GM19351 (cell line): ENCODE measurements around the gene ELFN2.
"Not testable (repeated sequence)": the region's sequence is repeated elsewhere in the genome, so short reads cannot be mapped to it uniquely, and the experiment has no call there.

ENCODE experiments used
- ATAC-seq: cut with Tn5 transposase; IDR thresholded peaks from one replicate; pipeline ENCODE4 v1.9.1; 2021; ENCODE audit warnings: mild to moderate bottlenecking, moderate library complexity; ENCODE audit not compliant: unreplicated experiment

ELFN2 gene

GRCh38 chr22:37412495-37413250 lies 14.6 kb downstream of the ELFN2 start:
- ATAC-seq, result no peak

GRCh38 chr22:37411655-37412054 lies 15.6 kb downstream of the ELFN2 start:
- no peak for ATAC-seq

GRCh38 chr22:37410174-37411055 lies 16.9 kb downstream of the ELFN2 start:
- no peak for ATAC-seq

- ATAC-seq, result no peak
These were observed 17.7 kb downstream of the ELFN2 start for GRCh38 chr22:37409459-37410050.

GRCh38 chr22:37409031-37409430 lies 18.2 kb downstream of the ELFN2 start:
- ATAC-seq, result no peak

- no peak for ATAC-seq
These were observed 19.4 kb downstream of the ELFN2 start for GRCh38 chr22:37407856-37408255.

GRCh38 chr22:37406441-37407235 lies 20.6 kb downstream of the ELFN2 start:
- ATAC-seq, result no peak

GRCh38 chr22:37404091-37404490 lies 23.2 kb downstream of the ELFN2 start:
- no peak for ATAC-seq

GRCh38 chr22:37403267-37403960 lies 23.9 kb downstream of the ELFN2 start:
- no peak for ATAC-seq

- no peak for ATAC-seq
These were observed 25.1 kb downstream of the ELFN2 start for GRCh38 chr22:37402184-37402506.

- no peak for ATAC-seq
These were observed 25.7 kb downstream of the ELFN2 start for GRCh38 chr22:37401401-37402183.

- no peak for ATAC-seq
These were observed 26.6 kb downstream of the ELFN2 start for GRCh38 chr22:37400719-37401118.

- not testable (repeated sequence) for ATAC-seq
These were observed 27.8 kb downstream of the ELFN2 start for GRCh38 chr22:37399457-37399856.

- no peak for ATAC-seq
These were observed 30.1 kb downstream of the ELFN2 start for GRCh38 chr22:37397226-37397625.

GRCh38 chr22:37396488-37397084 lies 30.7 kb downstream of the ELFN2 start:
- ATAC-seq, result no peak

- no peak for ATAC-seq
These were observed 32.9 kb downstream of the ELFN2 start for GRCh38 chr22:37394341-37394740.

- no peak for ATAC-seq
These were observed 33.5 kb downstream of the ELFN2 start for GRCh38 chr22:37393746-37394145.

GRCh38 chr22:37392721-37393328 lies 34.5 kb downstream of the ELFN2 start:
- ATAC-seq, result no peak

GRCh38 chr22:37391702-37392101 lies 35.6 kb downstream of the ELFN2 start:
- no peak for ATAC-seq
